ENCODE results near the gene BOD1. TPM values are rescaled to one million over a fixed set of nuclear protein-coding genes. Genes with fewer than 3 reads are reported as not detected.

The BOD1 gene
- total RNA-seq, 1 donor: 68.9 TPM

DNA sequence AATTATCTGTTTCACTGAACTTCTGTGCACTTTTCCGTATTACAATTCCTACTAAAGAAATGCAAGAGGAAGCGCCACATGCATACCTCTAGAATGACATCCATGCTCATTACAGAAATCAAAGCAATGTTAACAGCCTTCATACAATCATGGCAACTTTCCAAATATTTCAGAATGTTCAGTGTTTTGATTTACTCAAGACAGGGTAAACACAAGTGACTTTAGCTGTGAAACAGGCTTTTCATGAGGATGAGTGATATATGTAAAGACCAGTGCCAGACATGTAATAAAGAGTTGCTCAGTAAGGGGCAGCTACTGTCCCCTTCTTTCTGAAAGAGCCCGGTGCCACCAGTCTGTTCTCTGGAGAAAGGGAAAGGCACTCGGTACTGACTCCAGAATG is 4.7 kb downstream of the BOD1 start:
- H3K4me3 ChIP-seq (ENCODE audit: low read depth, low read length): no peak overlapping the region
- no peak for DNase-seq (ENCODE audit: low read depth)
- TF ChIP-seq, protein P1, sequence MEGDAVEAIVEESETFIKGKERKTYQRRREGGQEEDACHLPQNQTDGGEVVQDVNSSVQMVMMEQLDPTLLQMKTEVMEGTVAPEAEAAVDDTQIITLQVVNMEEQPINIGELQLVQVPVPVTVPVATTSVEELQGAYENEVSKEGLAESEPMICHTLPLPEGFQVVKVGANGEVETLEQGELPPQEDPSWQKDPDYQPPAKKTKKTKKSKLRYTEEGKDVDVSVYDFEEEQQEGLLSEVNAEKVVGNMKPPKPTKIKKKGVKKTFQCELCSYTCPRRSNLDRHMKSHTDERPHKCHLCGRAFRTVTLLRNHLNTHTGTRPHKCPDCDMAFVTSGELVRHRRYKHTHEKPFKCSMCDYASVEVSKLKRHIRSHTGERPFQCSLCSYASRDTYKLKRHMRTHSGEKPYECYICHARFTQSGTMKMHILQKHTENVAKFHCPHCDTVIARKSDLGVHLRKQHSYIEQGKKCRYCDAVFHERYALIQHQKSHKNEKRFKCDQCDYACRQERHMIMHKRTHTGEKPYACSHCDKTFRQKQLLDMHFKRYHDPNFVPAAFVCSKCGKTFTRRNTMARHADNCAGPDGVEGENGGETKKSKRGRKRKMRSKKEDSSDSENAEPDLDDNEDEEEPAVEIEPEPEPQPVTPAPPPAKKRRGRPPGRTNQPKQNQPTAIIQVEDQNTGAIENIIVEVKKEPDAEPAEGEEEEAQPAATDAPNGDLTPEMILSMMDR (IDR thresholded peaks at IDR 0.05; ENCODE audit: insufficient read depth, low read length): no peak

GRCh38 chr5:173604141-173604540 is 12.3 kb downstream of the BOD1 start:
- H3K4me3 ChIP-seq (ENCODE audit: low read depth, low read length): no peak overlapping the region
- DNase-seq (ENCODE audit: low read depth): no peak
- TF ChIP-seq, protein P1 (IDR thresholded peaks at IDR 0.05; ENCODE audit: insufficient read depth, low read length): no peak

DNA sequence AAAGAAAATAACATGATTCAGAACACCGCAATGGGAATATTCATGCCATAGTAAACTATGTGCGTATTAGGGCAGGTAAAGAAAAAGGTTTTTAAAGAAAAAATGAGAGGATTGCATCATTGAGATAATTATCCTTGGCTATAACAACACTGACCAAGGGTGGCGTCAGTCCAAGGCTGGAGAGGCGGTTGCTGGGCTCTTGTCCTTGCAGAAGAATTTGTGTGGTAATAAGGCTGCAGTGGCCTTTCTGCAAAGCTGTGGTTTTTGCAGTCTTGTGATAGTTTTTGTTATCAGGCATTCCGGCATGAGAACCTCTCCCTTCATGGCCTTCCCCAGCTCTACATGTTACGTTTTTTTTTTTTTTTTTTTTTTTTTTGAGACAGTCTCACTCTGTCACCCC is 14.0 kb downstream of the BOD1 start:
- peak; percentile 90 for DNase-seq (ENCODE audit: low read depth)
- TF ChIP-seq, protein P1 (IDR thresholded peaks at IDR 0.05; ENCODE audit: insufficient read depth, low read length): no peak
- H3K4me3 ChIP-seq (ENCODE audit: low read depth, low read length): no peak overlapping the region

DNA sequence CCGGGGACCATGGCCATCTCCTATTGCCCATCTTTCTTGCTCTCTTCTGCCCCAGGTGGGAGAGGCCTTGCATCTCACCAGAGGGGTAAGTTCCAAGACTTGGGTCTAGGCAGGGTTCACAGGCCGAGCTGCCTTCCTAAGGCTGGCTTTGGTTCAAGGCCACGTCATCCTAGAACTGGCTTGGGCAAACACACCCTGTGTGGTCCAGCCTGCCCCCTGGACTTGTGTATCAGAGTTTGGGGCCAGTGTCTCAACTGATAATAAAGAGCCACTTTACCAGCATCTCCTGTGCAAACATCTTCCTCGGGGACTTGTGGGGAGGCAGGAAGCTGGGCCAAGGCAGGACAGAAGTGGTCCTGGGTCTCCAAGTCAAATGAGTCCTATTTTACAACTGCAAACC is 17.8 kb downstream of the BOD1 start:
- TF ChIP-seq, protein P1 (IDR thresholded peaks at IDR 0.05; ENCODE audit: insufficient read depth, low read length): no peak
- H3K4me3 ChIP-seq (ENCODE audit: low read depth, low read length): no peak overlapping the region
- DNase-seq (ENCODE audit: low read depth): no peak

DNA sequence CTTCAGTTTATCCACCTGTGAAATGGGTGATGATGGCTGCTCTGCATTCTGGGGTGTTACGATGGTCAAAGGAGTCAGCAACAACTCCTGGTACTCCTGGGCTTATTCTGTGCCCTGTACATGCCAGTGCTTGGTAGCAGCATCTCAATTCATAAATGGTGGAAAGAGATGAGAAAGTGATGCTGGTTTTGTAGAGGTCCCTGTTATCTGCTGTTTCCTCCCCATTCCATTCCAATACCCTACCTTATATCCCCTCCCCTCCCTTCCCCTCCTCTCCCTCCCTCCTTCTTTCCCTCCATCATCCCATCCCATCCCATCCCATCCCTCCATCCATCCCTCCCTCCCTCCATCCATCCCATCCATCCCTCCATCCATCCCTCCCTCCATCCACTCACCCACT is 19.1 kb downstream of the BOD1 start:
- no peak for DNase-seq (ENCODE audit: low read depth)
- no peak overlapping the region for H3K4me3 ChIP-seq (ENCODE audit: low read depth, low read length)
- TF ChIP-seq, protein P1 (IDR thresholded peaks at IDR 0.05; ENCODE audit: insufficient read depth, low read length): no peak

DNA sequence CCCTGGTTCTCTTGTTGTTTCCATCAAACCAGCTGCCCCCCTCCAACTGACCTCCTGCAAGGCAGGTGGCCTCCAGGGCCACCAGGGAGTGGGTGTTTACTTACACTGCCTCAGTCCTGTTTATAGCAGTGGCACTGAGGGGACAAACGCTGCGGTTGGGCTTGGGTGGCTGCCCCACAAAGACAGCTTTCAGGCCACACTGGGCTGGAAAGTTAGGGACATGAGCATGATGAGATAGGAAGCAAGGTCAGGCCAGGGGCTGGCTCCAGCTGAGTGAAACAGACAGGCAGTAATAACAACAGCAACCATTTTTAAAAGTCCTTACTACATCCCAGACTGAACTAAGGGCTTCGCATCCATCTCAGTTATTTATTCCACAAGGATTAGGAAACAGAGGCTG is 20.6 kb downstream of the BOD1 start:
- TF ChIP-seq, protein P1 (IDR thresholded peaks at IDR 0.05; ENCODE audit: insufficient read depth, low read length): no peak
- no peak for DNase-seq (ENCODE audit: low read depth)
- H3K4me3 ChIP-seq (ENCODE audit: low read depth, low read length): no peak overlapping the region

DNA sequence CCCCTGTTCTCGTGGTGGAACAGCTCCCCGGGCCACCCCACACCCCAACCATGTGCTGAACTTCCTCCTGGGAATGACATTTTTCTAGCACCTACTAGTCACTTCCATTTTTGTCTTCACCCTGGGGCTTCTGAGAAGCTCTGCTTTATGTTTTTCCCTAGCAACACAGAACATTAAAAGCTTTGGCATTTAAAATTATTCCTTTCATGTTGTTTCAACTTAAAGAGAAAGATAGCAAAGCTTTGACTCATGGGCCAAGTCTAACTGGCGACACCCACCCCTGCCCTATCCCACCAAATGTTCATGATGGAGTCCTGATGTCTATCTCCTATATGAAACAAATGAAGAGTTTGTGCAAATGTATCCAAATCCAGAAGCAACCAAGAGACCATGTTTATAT is 22.4 kb downstream of the BOD1 start:
- DNase-seq (ENCODE audit: low read depth): peak; percentile 36
- H3K4me3 ChIP-seq (ENCODE audit: low read depth, low read length): no peak overlapping the region
- TF ChIP-seq, protein P1 (IDR thresholded peaks at IDR 0.05; ENCODE audit: insufficient read depth, low read length): no peak

All from fibroblast of the aortic adventitia (primary cell).